H1 (cell line): ENCODE data around the gene PAK5. TPM values are rescaled to one million over a fixed set of nuclear protein-coding genes. Genes with fewer than 3 reads are reported as not detected.

ENCODE experiments used
- CTCF ChIA-PET: fragments of 300-600 bp; sonication (Branson Sonifier 250); formaldehyde crosslinking; loops from one replicate; lab custom pipeline; 2021; ENCODE audit not compliant: partially characterized antibody; lab: Charles Lee
- POLR2A ChIA-PET: fragments of 300-600 bp; sonication (Branson Sonifier 250); formaldehyde crosslinking; loops from one replicate; lab custom pipeline; 2021; ENCODE audit warnings: inconsistent platforms; ENCODE audit not compliant: partially characterized antibody; lab: Charles Lee
- DNase-seq, 2 experiments: peaks; one replicate each; pipeline versions ENCODE4 v3.0.0 to v3.0.0-alpha.2; 2010 to 2022; ENCODE audit warnings: low spot score in 2 of 2, low read depth in 1 of 2, mixed read lengths in 1 of 2
- FAIRE-seq: peaks from 2 replicates; lab custom pipeline; 2011; peaks lifted over from hg19 to GRCh38; lab: Jason Lieb, UNC
- H2AFZ ChIP-seq: 2 replicates; pipeline ENCODE4 v1.8.1; 2012; ENCODE audit warnings: low read length, inconsistent platforms
- H2AK5ac ChIP-seq: 2 replicates; pipeline ENCODE4 v1.6.1; 2013; ENCODE audit warnings: low read depth, low read length
- H2BK120ac ChIP-seq: replicated peaks from 2 replicates; pipeline ENCODE3; 2013; ENCODE audit warnings: low read depth, low read length, inconsistent platforms
- H2BK12ac ChIP-seq: 2 replicates; pipeline ENCODE4 v1.6.1; 2013; ENCODE audit warnings: low read depth, low read length
- H2BK15ac ChIP-seq: 2 replicates; pipeline ENCODE4 v1.6.1; 2013; ENCODE audit warnings: low read length
- H2BK20ac ChIP-seq: 2 replicates; pipeline ENCODE4 v1.6.1; 2013; ENCODE audit warnings: low read length
- H2BK5ac ChIP-seq: 2 replicates; pipeline ENCODE4 v1.6.1; 2013; ENCODE audit warnings: low read depth, low read length
- H3K14ac ChIP-seq: 2 replicates; pipeline ENCODE4 v1.6.1; 2013; ENCODE audit warnings: inconsistent platforms; ENCODE audit not compliant: insufficient read length
- H3K18ac ChIP-seq: 2 replicates; pipeline ENCODE4 v1.6.1; 2013; ENCODE audit warnings: low read length; ENCODE audit errors: extremely low read depth
- H3K23ac ChIP-seq: 2 replicates; pipeline ENCODE4 v1.6.1; 2013; ENCODE audit warnings: inconsistent platforms; ENCODE audit not compliant: insufficient read length
- H3K23me2 ChIP-seq: 2 replicates; pipeline ENCODE4 v1.6.1; 2013; ENCODE audit warnings: low read depth, low read length
- H3K27ac ChIP-seq: 2 replicates; pipeline ENCODE4 v1.6.1; 2011; ENCODE audit warnings: low read depth, low read length, inconsistent platforms
- H3K27me3 ChIP-seq, 4 experiments: replicated peaks in 1 of 4; 1 replicate in 1 of 4; 2 replicates in 3 of 4; pipeline versions ENCODE4 v1.6.1 to v1.8.1; 2011 to 2013; ENCODE audit warnings: low read length in 3 of 4, mild to moderate bottlenecking in 3 of 4, inconsistent platforms in 2 of 4, mixed read lengths in 2 of 4, moderate library complexity in 1 of 4; ENCODE audit not compliant: control insufficient read depth in 3 of 4, insufficient read depth in 3 of 4; ENCODE audit errors: extremely low read depth in 1 of 4
- H3K36me3 ChIP-seq, 4 experiments: 2 replicates each; pipeline versions ENCODE4 v1.6.1 to v1.8.1; 2011 to 2013; ENCODE audit warnings: mild to moderate bottlenecking in 4 of 4, low read length in 3 of 4, moderate library complexity in 2 of 4, control low read depth in 1 of 4, inconsistent platforms in 1 of 4; ENCODE audit not compliant: insufficient read depth in 4 of 4, control insufficient read depth in 2 of 4
- H3K4ac ChIP-seq: replicated peaks from 2 replicates; pipeline ENCODE3; 2013; ENCODE audit warnings: low read length, low read depth, mixed read lengths, inconsistent platforms; ENCODE audit not compliant: insufficient read length
- H3K4me1 ChIP-seq, 4 experiments: replicated peaks in 1 of 4; 1 replicate in 1 of 4; 2 replicates in 3 of 4; pipeline versions ENCODE4 v1.6.1 to v1.8.1; 2011 to 2013; ENCODE audit warnings: low read length in 3 of 4, inconsistent platforms in 2 of 4, mixed read lengths in 1 of 4; ENCODE audit not compliant: insufficient read depth in 4 of 4, control insufficient read depth in 3 of 4
- H3K4me2 ChIP-seq, 2 experiments: 2 replicates each; pipeline versions ENCODE4 v1.6.1 to v1.8.1; 2011 to 2013; ENCODE audit warnings: low read depth in 2 of 2, low read length in 2 of 2, control low read depth in 1 of 2, inconsistent platforms in 1 of 2, mild to moderate bottlenecking in 1 of 2; ENCODE audit not compliant: insufficient read depth in 1 of 2
- H3K4me3 ChIP-seq, 4 experiments: fragments of 200-600, 300-600 bp in 1 of 4; sonication (generic), shearing (Covaris generic), sonication (Bioruptor Twin) in 1 of 4; 2 replicates each; pipeline versions ENCODE4 v1.5.1 to v1.8.1; 2011 to 2016; ENCODE audit warnings: low read length in 4 of 4, low read depth in 3 of 4, control low read depth in 2 of 4, inconsistent platforms in 2 of 4, mild to moderate bottlenecking in 2 of 4, mixed read lengths in 1 of 4, moderate library complexity in 1 of 4; ENCODE audit not compliant: insufficient read depth in 2 of 4; ENCODE audit errors: extremely low read depth in 1 of 4
- H3K56ac ChIP-seq: replicated peaks from 2 replicates; pipeline ENCODE3; 2013; ENCODE audit warnings: low read depth, mild to moderate bottlenecking, mixed read lengths, low read length, inconsistent platforms; ENCODE audit not compliant: insufficient read length
- H3K79me1 ChIP-seq: 2 replicates; pipeline ENCODE4 v1.6.1; 2013; ENCODE audit warnings: low read depth, low read length, control low read depth
- H3K79me2 ChIP-seq, 2 experiments: 2 replicates each; pipeline versions ENCODE4 v1.6.1 to v1.8.1; 2012 to 2013; ENCODE audit warnings: low read length in 2 of 2, mild to moderate bottlenecking in 2 of 2, inconsistent platforms in 1 of 2; ENCODE audit not compliant: insufficient read depth in 2 of 2, control insufficient read depth in 1 of 2
- H3K9ac ChIP-seq, 4 experiments: replicated peaks in 1 of 4; 1 replicate in 1 of 4; 2 replicates in 3 of 4; pipeline versions ENCODE4 v1.6.1 to v1.8.1; 2011 to 2013; ENCODE audit warnings: low read depth in 3 of 4, low read length in 3 of 4, control low read depth in 2 of 4, mild to moderate bottlenecking in 2 of 4, moderate library complexity in 2 of 4, inconsistent platforms in 1 of 4; ENCODE audit errors: extremely low read depth in 1 of 4
- H3K9me3 ChIP-seq, 2 experiments: 2 replicates each; pipeline versions ENCODE4 v1.6.1 to v1.8.1; 2012 to 2013; ENCODE audit warnings: mild to moderate bottlenecking in 2 of 2, moderate library complexity in 2 of 2, control low read depth in 1 of 2, inconsistent platforms in 1 of 2, low read depth in 1 of 2, low read length in 1 of 2, mixed read lengths in 1 of 2; ENCODE audit not compliant: insufficient read depth in 2 of 2
- H4K20me1 ChIP-seq, 2 experiments: replicated peaks in 1 of 2; 2 replicates each; pipeline versions ENCODE3 to v1.8.1; 2011 to 2013; ENCODE audit warnings: inconsistent platforms in 2 of 2, low read length in 2 of 2, mild to moderate bottlenecking in 1 of 2; ENCODE audit not compliant: insufficient read depth in 2 of 2, control insufficient read depth in 1 of 2
- H4K5ac ChIP-seq: 2 replicates; pipeline ENCODE4 v1.6.1; 2013; ENCODE audit warnings: low read length, low read depth, mixed read lengths, inconsistent platforms; ENCODE audit not compliant: insufficient read length
- H4K8ac ChIP-seq: 2 replicates; pipeline ENCODE4 v1.8.0; 2013; ENCODE audit warnings: mild to moderate bottlenecking, moderate library complexity, low read length, inconsistent platforms; ENCODE audit not compliant: insufficient read depth; ENCODE audit errors: extremely low read depth
- H4K91ac ChIP-seq: replicated peaks from 2 replicates; pipeline ENCODE3; 2013; ENCODE audit warnings: low read length, mixed read lengths, inconsistent platforms; ENCODE audit not compliant: insufficient read length
- ATF2 ChIP-seq: IDR thresholded peaks from 2 replicates; pipeline ENCODE4 v1.6.1; 2012; ENCODE audit warnings: low read length, inconsistent platforms
- BRCA1 ChIP-seq: IDR thresholded peaks from 2 replicates; pipeline ENCODE4 v1.6.1; 2012; ENCODE audit warnings: low read depth, low read length, improper control_type of control experiment
- CBX5 ChIP-seq: fragments of 300-800, 300-1000 bp; sonication (generic); IDR thresholded peaks from 2 replicates; pipeline ENCODE4 v1.7.1; 2016; ENCODE audit warnings: antibody characterized with exemption, low read length, low read depth
- CHD1 ChIP-seq: IDR thresholded peaks from 2 replicates; pipeline ENCODE4 v1.6.1; 2012; ENCODE audit warnings: low read depth, low read length, improper control_type of control experiment
- E2F6 ChIP-seq: IDR thresholded peaks from 2 replicates; pipeline ENCODE4 v1.6.1; 2012; ENCODE audit warnings: inconsistent platforms
- HDAC2 ChIP-seq, 2 experiments: fragments of 300-600 bp in 1 of 2; sonication (generic) in 1 of 2; IDR thresholded peaks; 2 replicates each; pipeline ENCODE4 v1.6.1; 2011 to 2012; ENCODE audit warnings: low read depth in 2 of 2, low read length in 2 of 2, mild to moderate bottlenecking in 2 of 2, moderate library complexity in 2 of 2, borderline replicate concordance in 1 of 2, inconsistent platforms in 1 of 2
- NANOG ChIP-seq: IDR thresholded peaks from 2 replicates; pipeline ENCODE4 v1.6.1; 2011; ENCODE audit warnings: low read length, low read depth, mild to moderate bottlenecking, inconsistent platforms; ENCODE audit not compliant: insufficient read depth, poor library complexity, severe bottlenecking
- NRF1 ChIP-seq: IDR thresholded peaks from 2 replicates; pipeline ENCODE4 v1.6.1; 2011; ENCODE audit warnings: mild to moderate bottlenecking, low read depth, low read length, improper control_type of control experiment
- POU5F1 ChIP-seq: IDR thresholded peaks from 2 replicates; pipeline ENCODE4 v1.6.1; 2011; ENCODE audit warnings: low read depth, mild to moderate bottlenecking, low read length, moderate library complexity
- RBBP5 ChIP-seq: IDR thresholded peaks from 2 replicates; pipeline ENCODE4 v1.7.1; 2012; ENCODE audit warnings: low read depth, mild to moderate bottlenecking, inconsistent platforms, low read length, moderate library complexity, borderline replicate concordance
- SAP30 ChIP-seq: fragments of 300-600 bp; sonication (generic); IDR thresholded peaks from 2 replicates; pipeline ENCODE4 v1.7.1; 2012; ENCODE audit warnings: low read length, moderate library complexity, mild to moderate bottlenecking, inconsistent platforms; ENCODE audit not compliant: insufficient read depth, insufficient replicate concordance
- SP2 ChIP-seq: IDR thresholded peaks from 2 replicates; pipeline ENCODE4 v1.6.1; 2012; ENCODE audit warnings: mild to moderate bottlenecking, low read length, inconsistent platforms
- WGBS, 2 experiments: shearing (Covaris generic) in 1 of 2; methylation state at CpG; one replicate each; pipeline versions ENCODE4 v1.1.6 to v1.1.7; 2013 to 2015; ENCODE audit warnings: low lambda C conversion rate in 2 of 2, mixed read lengths in 2 of 2, inconsistent platforms in 1 of 2, low coverage in 1 of 2, missing lambda C conversion rate in 1 of 2; ENCODE audit not compliant: insufficient replicate concordance in 2 of 2, insufficient coverage in 1 of 2, insufficient read length in 1 of 2; ENCODE audit errors: extremely low coverage in 1 of 2, missing lambda C conversion rate in 1 of 2; 5-methylcytosine and 5-hydroxymethylcytosine counted together
- polyA plus RNA-seq, 7 experiments: library from polyadenylated mRNA; depleted of rRNA in 3 of 7; stranded (reverse) in 5 of 7; unstranded in 2 of 7; fragments of >200 nt in 5 of 7; fragments of 200-250 nt in 2 of 7; gene quantifications; 1 replicate in 5 of 7; 2 replicates in 1 of 7; 4 replicates in 1 of 7; pipeline versions ENCODE4 v1.2.1 to v1.2.3, GENCODE V29; 2011 to 2013; ENCODE audit warnings: missing spikeins in 2 of 7, mixed read lengths in 2 of 7
- total RNA-seq: library from RNA; stranded (reverse); fragmentation: NEBNext Ultra II Directional; extraction: Animal tissue kit (Norgen Biotek cat#: 25700); gene quantifications from 2 replicates; pipeline ENCODE4 v1.2.1, GENCODE V29; 2021

PAK5 gene
- total and polyA plus RNA-seq, 2 of the 8 experiments (the other 6 are each of a cell fraction or from before 2014, with no cell fraction given): 0.54 to 0.80 TPM

GRCh38 chr20:9582137-9582536, 256.7 kb downstream of the PAK5 start:
- Histone ChIP-seq H3K23ac (no peak overlapping the region), H3K27ac (no peak overlapping the region), H3K4me2 (no peak overlapping the region), H3K18ac (no peak overlapping the region), H3K9me3 (no peaks in the 10 kb centered on the region; a peak in 1 of 4 replicates), H4K20me1 (no peaks in the 10 kb centered on the region), H3K23me2 (no peaks in the 10 kb centered on the region), H2BK120ac (no peak overlapping the region), H3K4ac (no peak overlapping the region), H3K79me1 (no peaks in the 10 kb centered on the region), H3K56ac (no peak overlapping the region), H3K4me1 (no peaks in the 10 kb centered on the region), H4K5ac (no peak overlapping the region), H3K14ac (no peak overlapping the region), H3K4me3 (no peak overlapping the region), H3K36me3 (no peaks in the 10 kb centered on the region), H2BK5ac (no peak overlapping the region), H3K27me3 (no peaks in the 10 kb centered on the region), H3K9ac (no peak overlapping the region), H4K8ac (no peak overlapping the region), H3K79me2 (no peaks in the 10 kb centered on the region), H2BK20ac (no peak overlapping the region), H2AK5ac (no peak overlapping the region), H2BK15ac (no peak overlapping the region), H2BK12ac (no peak overlapping the region), H2AFZ (no peak overlapping the region), H4K91ac (no peak overlapping the region)
- WGBS, 2 experiments: 88% methylated on average over 5 of the region's 5 CpGs; no CpG with 5 or more reads in 1 of the 2 experiments
- FAIRE-seq: no peak
- ChIA-PET POLR2A (no interaction called here), CTCF (interaction anchor here (2.2 kb wide), 1 partner anchor 174 kb away, joined by 6 read pairs; no protein-coding TSS in a partner anchor)
- TF ChIP-seq BRCA1 (no peak), HDAC2 (IDR thresholded peaks at IDR 0.05; ENCODE audit: borderline replicate concordance in 1 of 2, low read depth in 2 of 2, low read length in 2 of 2) (no peak), SAP30 (no peak), SP2 (no peak), E2F6 (no peak), NANOG (no peak), CHD1 (no peak), ATF2 (no peak), RBBP5 (no peak), NRF1 (no peak), POU5F1 (no peak), CBX5 (no peak)
- DNase-seq: no peak
